Adrenal gland (tissue), 12 donors: ENCODE measurements around the gene ANGPT4. TPM values are rescaled to one million over a fixed set of nuclear protein-coding genes. Genes with fewer than 3 reads are reported as not detected.

ENCODE experiments used
- DNase-seq, 7 donors: peaks; one replicate each; pipeline ENCODE4 v3.0.0-alpha.2; 2019 to 2020
- H3K27ac ChIP-seq, 5 donors: fragments of 200-600 bp; sonication (generic) in 4 of 5; 1 replicate in 3 of 5; 2 replicates in 2 of 5; pipeline versions ENCODE4 v1.5.1 to v1.8.0; 2016 to 2020; ENCODE audit warnings: mild to moderate bottlenecking in 1 of 5
- H3K27me3 ChIP-seq: fragments of 200-600 bp; 2 replicates; pipeline ENCODE4 v1.8.0; 2021
- H3K36me3 ChIP-seq, 2 donors: fragments of 200-600 bp; replicated peaks in 1 of 2; 1 replicate in 1 of 2; 2 replicates in 1 of 2; pipeline versions ENCODE4 v1.5.1 to v1.8.0; 2018 to 2022
- H3K4me1 ChIP-seq, 2 donors: fragments of 200-600 bp; replicated peaks in 1 of 2; 1 replicate in 1 of 2; 2 replicates in 1 of 2; pipeline versions ENCODE4 v1.5.1 to v1.8.0; 2018 to 2021
- H3K4me3 ChIP-seq, 4 donors: fragments of 200-600 bp; sonication (generic) in 3 of 4; one replicate each; pipeline ENCODE4 v1.5.1; 2016 to 2018
- H3K9me3 ChIP-seq, 3 donors: fragments of 200-600 bp; sonication (generic) in 1 of 3; replicated peaks in 1 of 3; 1 replicate in 2 of 3; 2 replicates in 1 of 3; pipeline versions ENCODE4 v1.5.1 to v1.8.0; 2016 to 2021
- POLR2A ChIP-seq, 2 donors: fragments of 450-650 bp; IDR thresholded peaks; one replicate each; pipeline ENCODE4 v1.6.1; 2017; ENCODE audit warnings: antibody characterized with exemption in 2 of 2, mild to moderate bottlenecking in 2 of 2, moderate library complexity in 1 of 2
- WGBS, 4 donors: extraction: QIAGEN DNeasy Blood & Tissue Kit in 2 of 4; methylation state at CpG; one replicate each; pipeline versions ENCODE4 v1.1.5 to v1.1.7; 2013 to 2017; 5-methylcytosine and 5-hydroxymethylcytosine counted together
- intact Hi-C, 2 donors: fragments of 100-400 bp; cut with DNase I; formaldehyde crosslinking; loops; one replicate each; pipeline versions ENCODE4 v1.14.1 to v1.15.0; 2022 to 2023
- polyA plus RNA-seq, 3 donors: library from polyadenylated mRNA; stranded (reverse); fragments of 200-250 nt in 2 of 3; fragments of 350-450 nt in 1 of 3; fragmentation: Illumina TruSeq in 1 of 3; extraction: RNeasy Lipid Tissue Mini Kit (QIAGEN cat#74804) in 1 of 3; gene quantifications; one replicate each; pipeline ENCODE4 v1.2.3, GENCODE V29; 2013 to 2014
- total RNA-seq, 9 donors: library from RNA; depleted of rRNA in 4 of 9; stranded (reverse); fragments of >200 nt in 4 of 9; fragments of 120-200 nt in 1 of 9; fragmentation: NEBNext Ultra II Directional in 1 of 9; extraction: Animal tissue kit (Norgen Biotek cat#: 25700) in 1 of 9; gene quantifications; one replicate each; pipeline versions ENCODE4 v1.1.0 to v1.2.4, GENCODE V29; 2013 to 2023
- TF ChIP-seq, protein P1 (sequence below), 6 experiments: fragments of 450-650 bp in 4 of 6; fragments of 200-600 bp in 2 of 6; sonication (generic) in 1 of 6; IDR thresholded peaks; 1 replicate in 5 of 6; 2 replicates in 1 of 6; pipeline versions ENCODE4 v1.5.1 to v1.8.0; 2016 to 2021; ENCODE audit warnings: antibody characterized with exemption in 6 of 6, mild to moderate bottlenecking in 2 of 6, moderate library complexity in 1 of 6
- donor health status: healthy with polysubstance abuse.
- donor health status: Bipolar disorder and iron deficiency.
- donor health status: DM: yes; HTN: yes; CAD: no.
- donor health status: DM: no; HTN: no; CAD: no.
- donor health status: DM: no; HTN: no; CAD: no.
- donor health status: DM: yes; HTN: yes; CAD: no.

The ANGPT4 gene
- total and polyA plus RNA-seq, 12 donors, result 0.06 to 1.0 (median 0.27) TPM; not detected in 1

DNA sequence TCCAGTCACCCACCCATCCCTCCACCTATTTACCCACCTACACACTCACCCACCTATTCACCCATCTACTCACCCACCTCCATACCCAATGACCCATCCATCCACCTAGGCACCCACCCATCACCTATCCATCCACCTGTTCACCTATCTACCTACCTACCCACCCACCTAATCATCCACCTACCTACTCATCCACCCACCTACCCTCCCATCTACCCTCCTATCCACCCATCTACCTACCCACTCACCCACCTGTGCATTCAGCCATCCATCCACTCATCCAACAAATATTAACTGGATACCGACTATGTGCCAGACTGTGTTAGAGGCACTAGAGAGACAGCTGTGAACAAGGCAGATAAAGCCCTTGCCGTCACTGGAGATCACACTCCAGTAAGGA lies 45.6 kb upstream of the ANGPT4 start:
- intact Hi-C loops, result loop anchor here in 1 of 2 donors (10.0 kb wide), 1 partner anchor 233 kb away; no protein-coding TSS in a partner anchor
- WGBS, 4 donors, result 53 to 67% (median 66%) methylated on average over 2 of the region's 2 CpGs

DNA sequence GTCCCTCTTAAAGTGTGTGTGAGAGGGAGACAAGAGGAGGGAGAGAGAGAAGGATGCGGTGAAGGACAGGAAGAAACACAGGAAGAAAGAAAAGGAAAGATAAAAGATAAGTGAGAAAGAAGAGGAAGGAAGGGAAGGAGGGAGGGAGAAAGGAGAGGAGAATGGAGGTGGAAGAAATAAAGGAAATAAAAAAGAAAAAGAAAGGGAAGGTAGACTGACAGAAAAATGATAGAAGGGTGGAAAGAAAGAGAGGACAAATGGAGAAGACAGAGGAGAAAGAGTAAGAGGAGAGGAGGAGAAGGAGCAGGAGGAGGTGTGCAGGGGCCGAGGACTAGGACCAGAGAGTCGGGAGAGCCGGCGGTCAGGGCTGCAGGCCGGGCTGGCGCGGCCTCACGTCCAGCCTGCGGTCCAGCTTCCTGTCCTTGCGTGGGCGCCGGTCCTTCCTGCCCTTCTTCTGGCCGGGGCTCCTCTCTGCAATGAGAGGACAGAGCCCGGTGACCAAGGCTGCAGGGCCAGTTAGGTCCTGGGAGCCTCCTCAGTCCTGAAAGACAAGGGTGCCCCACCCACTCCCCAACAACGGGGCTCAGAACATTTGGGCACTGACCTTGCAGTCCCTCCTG lies 44.0 kb upstream of the ANGPT4 start:
- 76 to 86% (median 79%) methylated on average over 13 to 16 of the region's 16 CpGs for WGBS, 4 donors
- DNase-seq, result no peak
- Histone ChIP-seq H3K27ac (no peak overlapping the region), H3K4me1 (no peaks in the 10 kb centered on the region), H3K9me3 (no peaks in the 10 kb centered on the region), H3K4me3 (no peak overlapping the region), H3K27me3 (peaks cover 4% of the 10 kb centered on the region), H3K36me3 (no peaks in the 10 kb centered on the region)
- TF ChIP-seq POLR2A (IDR thresholded peaks at IDR 0.05), result no peak
- TF ChIP-seq, protein P1, sequence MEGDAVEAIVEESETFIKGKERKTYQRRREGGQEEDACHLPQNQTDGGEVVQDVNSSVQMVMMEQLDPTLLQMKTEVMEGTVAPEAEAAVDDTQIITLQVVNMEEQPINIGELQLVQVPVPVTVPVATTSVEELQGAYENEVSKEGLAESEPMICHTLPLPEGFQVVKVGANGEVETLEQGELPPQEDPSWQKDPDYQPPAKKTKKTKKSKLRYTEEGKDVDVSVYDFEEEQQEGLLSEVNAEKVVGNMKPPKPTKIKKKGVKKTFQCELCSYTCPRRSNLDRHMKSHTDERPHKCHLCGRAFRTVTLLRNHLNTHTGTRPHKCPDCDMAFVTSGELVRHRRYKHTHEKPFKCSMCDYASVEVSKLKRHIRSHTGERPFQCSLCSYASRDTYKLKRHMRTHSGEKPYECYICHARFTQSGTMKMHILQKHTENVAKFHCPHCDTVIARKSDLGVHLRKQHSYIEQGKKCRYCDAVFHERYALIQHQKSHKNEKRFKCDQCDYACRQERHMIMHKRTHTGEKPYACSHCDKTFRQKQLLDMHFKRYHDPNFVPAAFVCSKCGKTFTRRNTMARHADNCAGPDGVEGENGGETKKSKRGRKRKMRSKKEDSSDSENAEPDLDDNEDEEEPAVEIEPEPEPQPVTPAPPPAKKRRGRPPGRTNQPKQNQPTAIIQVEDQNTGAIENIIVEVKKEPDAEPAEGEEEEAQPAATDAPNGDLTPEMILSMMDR (IDR thresholded peaks at IDR 0.05), result no peak
- intact Hi-C loops, result loop anchor here (5.0 to 10.0 kb wide), 2 partner anchors 143 to 235 kb away; no protein-coding TSS in a partner anchor

More for the DNA sequence above, 45.6 kb upstream of the ANGPT4 start:
- no peaks in the 10 kb centered on the region for H3K9me3 ChIP-seq
- no peaks in the 10 kb centered on the region for H3K27me3 ChIP-seq
- no peak for DNase-seq
- H3K4me3 ChIP-seq, result no peak overlapping the region
- no peak overlapping the region for H3K27ac ChIP-seq
- no peak for TF ChIP-seq POLR2A (IDR thresholded peaks at IDR 0.05)
- TF ChIP-seq, protein P1 (IDR thresholded peaks at IDR 0.05), result no peak
- no peaks in the 10 kb centered on the region for H3K36me3 ChIP-seq
- H3K4me1 ChIP-seq, result no peaks in the 10 kb centered on the region

DNA sequence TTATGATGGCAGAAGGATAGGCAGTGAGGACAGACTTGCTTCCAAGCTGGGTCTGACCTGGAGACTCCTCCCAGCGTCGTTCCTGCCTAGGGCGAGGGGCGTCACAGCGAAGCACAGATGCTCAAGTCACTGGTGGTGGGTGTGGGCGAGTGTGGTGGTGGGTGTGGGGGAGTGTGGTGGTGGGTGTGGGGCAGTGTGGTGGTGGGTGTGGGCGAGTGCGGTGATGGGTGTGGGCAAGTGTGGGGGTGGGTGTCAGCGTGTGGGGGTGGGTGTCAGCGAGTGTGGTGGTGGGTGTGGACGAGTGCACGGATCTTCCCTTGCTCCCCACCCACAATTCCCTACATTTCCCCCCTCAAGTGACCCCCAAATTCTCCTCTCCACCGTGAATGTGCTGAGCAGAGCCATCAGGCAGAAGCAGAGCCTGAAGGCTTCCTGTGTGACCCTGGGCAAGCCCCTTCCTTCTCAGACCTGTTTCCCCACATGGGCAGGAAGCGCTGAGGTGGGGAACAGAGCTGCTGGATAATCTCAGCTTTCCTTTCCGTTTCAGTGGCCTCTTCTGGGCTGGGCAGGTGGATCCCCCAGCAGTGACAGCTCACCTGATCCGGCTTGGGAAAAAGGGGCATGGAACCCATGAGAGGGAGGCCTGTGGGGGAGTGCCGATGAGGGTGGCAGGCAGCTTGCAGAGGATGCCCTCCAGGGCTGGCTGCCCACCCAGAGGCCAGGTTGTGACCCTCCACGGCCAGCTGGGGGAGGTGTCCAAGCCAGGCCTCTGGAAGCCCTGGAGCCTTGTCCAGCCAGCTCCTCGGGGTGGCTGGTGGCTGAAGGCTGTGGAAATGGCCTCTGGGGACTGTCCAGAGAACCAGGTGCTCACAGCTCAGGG lies 43.0 kb upstream of the ANGPT4 start:
- no peak for TF ChIP-seq POLR2A (IDR thresholded peaks at IDR 0.05)
- TF ChIP-seq, protein P1 (IDR thresholded peaks at IDR 0.05), result no peak
- Histone ChIP-seq H3K36me3 (no peaks in the 10 kb centered on the region), H3K4me1 (no peaks in the 10 kb centered on the region), H3K27me3 (peaks cover 6% of the 10 kb centered on the region), H3K4me3 (no peak overlapping the region), H3K9me3 (no peaks in the 10 kb centered on the region), H3K27ac (no peak overlapping the region)
- intact Hi-C loops, result loop anchor here in 1 of 2 donors (5.0 kb wide), 1 partner anchor 142 kb away; no protein-coding TSS in a partner anchor
- WGBS, 4 donors, result 55 to 65% (median 56%) methylated on average over 17 to 19 of the region's 19 CpGs
- no peak for DNase-seq

DNA sequence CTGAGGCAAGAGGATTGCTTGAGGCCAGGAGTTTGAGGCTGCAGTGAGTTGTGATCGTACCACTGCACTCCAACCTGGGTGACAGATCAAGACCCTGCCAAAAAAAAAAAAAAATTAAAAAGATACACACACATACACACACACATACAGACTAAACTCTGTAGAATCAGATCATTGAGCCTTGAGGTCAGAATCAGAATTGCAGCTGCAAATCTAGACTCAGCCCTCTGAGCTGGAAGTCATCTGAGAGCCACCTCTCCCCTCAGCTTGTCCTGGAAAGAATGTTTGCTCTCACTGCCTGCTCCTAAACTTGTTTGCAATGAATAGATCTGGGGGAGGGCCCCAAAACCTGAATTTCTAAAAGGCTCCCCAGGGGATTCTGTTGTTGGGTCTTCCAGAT lies 41.4 kb upstream of the ANGPT4 start:
- Histone ChIP-seq H3K27ac (no peak overlapping the region), H3K36me3 (no peaks in the 10 kb centered on the region), H3K27me3 (peaks cover 6% of the 10 kb centered on the region), H3K4me3 (no peak overlapping the region), H3K4me1 (no peaks in the 10 kb centered on the region), H3K9me3 (no peaks in the 10 kb centered on the region)
- 53 to 91% (median 73%) methylated on average over 1 of the region's 1 CpG for WGBS, 4 donors
- no peak for DNase-seq
- TF ChIP-seq, protein P1 (IDR thresholded peaks at IDR 0.05), result no peak
- no peak for TF ChIP-seq POLR2A (IDR thresholded peaks at IDR 0.05)
- intact Hi-C loops, result loop anchor here in 1 of 2 donors (5.0 kb wide), 1 partner anchor 140 kb away; no protein-coding TSS in a partner anchor
